Breast epithelium (tissue), 3 donors: ENCODE results near the gene ASMTL.

Experiments
- POLR2A ChIP-seq: fragments of 450-650 bp; IDR thresholded peaks from one replicate; pipeline ENCODE4 v1.6.1; 2016; ENCODE audit warnings: antibody characterized with exemption, mild to moderate bottlenecking, moderate library complexity
- POLR2AphosphoS5 ChIP-seq, 3 donors: sonication (generic); formaldehyde crosslinking; IDR thresholded peaks; one replicate each; pipeline ENCODE4 v1.6.1; 2017; ENCODE audit warnings: antibody characterized with exemption in 3 of 3
- TF ChIP-seq, protein P1 (sequence below), 3 donors: fragments of 450-650 bp; IDR thresholded peaks; one replicate each; pipeline ENCODE4 v1.5.1; 2016 to 2017; ENCODE audit warnings: antibody characterized with exemption in 3 of 3, mild to moderate bottlenecking in 3 of 3, moderate library complexity in 3 of 3

DNA sequence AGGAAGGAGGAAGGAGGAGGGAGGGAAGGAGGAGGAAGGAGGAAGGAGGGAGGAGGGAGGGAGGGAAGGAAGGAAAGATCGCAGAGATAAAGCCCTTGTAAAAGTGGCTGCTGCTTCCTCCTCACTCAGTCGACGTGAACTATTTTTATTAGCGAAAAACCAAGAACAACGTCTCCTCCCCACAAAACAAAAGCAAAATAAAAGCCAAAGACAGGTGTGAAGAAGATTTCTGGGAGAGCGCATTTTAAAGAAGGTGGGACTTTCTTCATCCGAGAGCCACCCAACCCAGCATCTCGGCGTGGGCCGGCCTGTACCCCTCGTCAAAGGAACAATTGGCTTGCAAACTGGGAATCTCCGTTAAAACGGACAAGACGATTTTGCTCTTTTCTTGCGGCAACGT lies 40.7 kb upstream of the ASMTL start:
- TF ChIP-seq POLR2A (no peak), POLR2AphosphoS5 (IDR thresholded peaks at IDR 0.05) (no peak)
- TF ChIP-seq, protein P1, sequence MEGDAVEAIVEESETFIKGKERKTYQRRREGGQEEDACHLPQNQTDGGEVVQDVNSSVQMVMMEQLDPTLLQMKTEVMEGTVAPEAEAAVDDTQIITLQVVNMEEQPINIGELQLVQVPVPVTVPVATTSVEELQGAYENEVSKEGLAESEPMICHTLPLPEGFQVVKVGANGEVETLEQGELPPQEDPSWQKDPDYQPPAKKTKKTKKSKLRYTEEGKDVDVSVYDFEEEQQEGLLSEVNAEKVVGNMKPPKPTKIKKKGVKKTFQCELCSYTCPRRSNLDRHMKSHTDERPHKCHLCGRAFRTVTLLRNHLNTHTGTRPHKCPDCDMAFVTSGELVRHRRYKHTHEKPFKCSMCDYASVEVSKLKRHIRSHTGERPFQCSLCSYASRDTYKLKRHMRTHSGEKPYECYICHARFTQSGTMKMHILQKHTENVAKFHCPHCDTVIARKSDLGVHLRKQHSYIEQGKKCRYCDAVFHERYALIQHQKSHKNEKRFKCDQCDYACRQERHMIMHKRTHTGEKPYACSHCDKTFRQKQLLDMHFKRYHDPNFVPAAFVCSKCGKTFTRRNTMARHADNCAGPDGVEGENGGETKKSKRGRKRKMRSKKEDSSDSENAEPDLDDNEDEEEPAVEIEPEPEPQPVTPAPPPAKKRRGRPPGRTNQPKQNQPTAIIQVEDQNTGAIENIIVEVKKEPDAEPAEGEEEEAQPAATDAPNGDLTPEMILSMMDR (IDR thresholded peaks at IDR 0.05): no peak
